Epithelial cell of proximal tubule (primary cell): Measurements from ENCODE around the gene BOC. TPM values are rescaled to one million over a fixed set of nuclear protein-coding genes. Genes with fewer than 3 reads are reported as not detected.

ENCODE experiments used
- DNase-seq: peaks from one replicate; pipeline ENCODE4 v3.0.0-alpha.2; 2011; ENCODE audit warnings: low read depth
- H3K4me3 ChIP-seq: 2 replicates; pipeline ENCODE4 v1.5.1; 2011; ENCODE audit warnings: low read depth, mild to moderate bottlenecking, low read length
- CTCF ChIP-seq: conservative IDR thresholded peaks from 2 replicates; pipeline ENCODE4 v1.5.1; 2012; ENCODE audit warnings: low read depth, mild to moderate bottlenecking, low read length
- total RNA-seq: library from RNA; depleted of rRNA; stranded (reverse); fragments of >200 nt; gene quantifications from 2 replicates; pipeline ENCODE4 v1.2.3, GENCODE V29; 2015

Gene BOC
- total RNA-seq, 1 donor from 2014 or later: 3.5 TPM

DNA sequence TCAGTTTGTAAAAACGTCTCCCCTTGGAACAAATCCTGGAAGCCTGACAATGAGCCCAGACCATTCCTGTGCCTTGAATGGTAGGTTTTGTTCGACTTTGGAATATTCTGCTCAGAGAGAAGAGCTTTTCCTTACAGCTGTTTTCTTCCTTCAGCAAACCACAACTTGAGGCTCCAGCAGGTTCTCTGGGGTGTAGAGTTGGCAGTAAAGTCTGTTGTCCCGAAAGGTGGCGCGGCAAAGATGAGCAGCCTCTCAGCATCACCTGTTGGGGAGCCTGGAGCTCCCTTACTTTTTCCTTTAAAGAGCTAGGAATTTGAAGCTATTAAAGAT, 65.4 kb downstream of the BOC start:
- DNase-seq: no peak
- no peak overlapping the region for H3K4me3 ChIP-seq
- TF ChIP-seq CTCF: no peak

GRCh38 chr3:113277414-113277813, 66.1 kb downstream of the BOC start:
- no peak overlapping the region for H3K4me3 ChIP-seq
- TF ChIP-seq CTCF: no peak
- no peak for DNase-seq

- no peak for DNase-seq
- no peak overlapping the region for H3K4me3 ChIP-seq
- peak; percentile 47 for TF ChIP-seq CTCF
Measured at GRCh38 chr3:113277941-113278598, 66.7 kb downstream of the BOC start.

DNA sequence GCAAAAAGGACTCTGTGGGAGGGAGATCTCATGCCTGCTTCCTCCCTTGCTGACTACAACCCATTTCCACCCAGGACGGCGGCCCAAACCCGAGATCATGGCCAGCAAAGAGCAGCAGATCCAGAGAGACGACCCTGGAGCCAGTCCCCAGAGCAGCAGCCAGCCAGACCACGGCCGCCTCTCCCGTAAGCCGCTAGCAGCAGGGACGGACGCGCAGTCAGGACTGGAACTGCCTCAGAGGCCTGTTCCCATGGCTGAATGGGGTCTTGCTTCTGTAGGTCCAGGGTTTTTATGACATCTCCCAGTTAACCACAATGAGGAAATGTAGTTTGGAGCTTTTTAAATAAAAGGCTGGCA, 67.2 kb downstream of the BOC start:
- no peak for DNase-seq
- H3K4me3 ChIP-seq: no peak overlapping the region
- no peak for TF ChIP-seq CTCF

DNA sequence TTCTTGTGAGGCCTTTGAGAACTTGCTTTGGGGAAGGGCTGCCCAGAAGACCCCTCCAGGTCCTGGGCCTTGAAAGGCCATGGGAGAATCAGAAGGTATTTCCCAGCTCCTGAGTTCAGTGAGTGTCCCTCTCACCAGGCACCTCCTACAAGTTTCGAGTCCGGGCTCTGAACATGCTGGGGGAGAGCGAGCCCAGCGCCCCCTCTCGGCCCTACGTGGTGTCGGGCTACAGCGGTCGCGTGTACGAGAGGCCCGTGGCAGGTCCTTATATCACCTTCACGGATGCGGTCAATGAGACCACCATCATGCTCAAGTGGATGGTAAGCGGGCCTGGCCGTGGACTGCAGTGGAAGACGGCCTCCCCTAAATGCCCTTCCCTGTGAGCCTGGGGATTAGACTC, 68.3 kb downstream of the BOC start:
- DNase-seq: no peak
- H3K4me3 ChIP-seq: no peak overlapping the region
- no peak for TF ChIP-seq CTCF

DNA sequence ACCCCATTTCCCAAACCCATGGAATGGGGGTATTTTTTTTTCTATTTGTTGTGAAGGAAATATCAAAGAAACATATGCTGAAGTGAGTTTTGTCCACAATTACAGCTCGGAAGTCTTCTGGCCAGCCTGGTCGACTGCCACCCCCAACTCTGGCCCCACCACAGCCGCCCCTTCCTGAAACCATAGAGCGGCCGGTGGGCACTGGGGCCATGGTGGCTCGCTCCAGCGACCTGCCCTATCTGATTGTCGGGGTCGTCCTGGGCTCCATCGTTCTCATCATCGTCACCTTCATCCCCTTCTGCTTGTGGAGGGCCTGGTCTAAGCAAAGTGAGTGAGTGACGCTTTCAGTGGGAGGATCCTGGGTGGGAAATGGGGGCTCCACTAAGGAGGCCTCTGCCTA, 71.9 kb downstream of the BOC start:
- no peak overlapping the region for H3K4me3 ChIP-seq
- no peak for TF ChIP-seq CTCF
- no peak for DNase-seq

DNA sequence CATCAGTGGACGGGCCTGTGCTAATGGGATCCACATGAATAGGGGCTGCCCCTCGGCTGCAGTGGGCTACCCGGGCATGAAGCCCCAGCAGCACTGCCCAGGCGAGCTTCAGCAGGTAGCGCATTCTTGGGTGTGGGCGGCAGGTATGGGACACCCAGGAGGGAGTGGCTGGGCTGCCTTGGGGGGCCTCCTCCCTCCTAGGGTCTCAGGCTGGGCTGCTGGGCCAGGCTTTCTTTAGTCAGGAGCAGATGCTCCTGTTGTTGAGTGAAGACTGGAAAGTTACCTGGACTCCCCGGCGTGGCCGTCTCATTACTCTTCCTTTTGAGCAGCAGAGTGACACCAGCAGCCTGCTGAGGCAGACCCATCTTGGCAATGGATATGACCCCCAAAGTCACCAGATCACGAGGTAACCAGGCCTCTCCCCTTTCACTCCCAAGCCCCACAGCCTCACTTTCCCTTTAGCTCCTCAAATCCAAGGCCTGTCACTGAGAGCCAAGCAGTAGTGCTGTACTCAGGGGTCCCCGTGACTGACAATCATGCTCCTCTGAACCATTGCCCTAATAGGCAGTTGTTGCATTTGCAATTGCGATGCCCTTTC, 73.2 kb downstream of the BOC start:
- TF ChIP-seq CTCF: no peak
- no peak for DNase-seq
- H3K4me3 ChIP-seq: no peak overlapping the region
